HG03342 (cell line): Measurements from ENCODE around the gene HTR3B.
"Not testable (repeated sequence)": the region's sequence is repeated elsewhere in the genome, so short reads cannot be mapped to it uniquely, and the experiment has no call there.

Experiments used
- ATAC-seq: cut with Tn5 transposase; IDR thresholded peaks from one replicate; pipeline ENCODE4 v1.9.1; 2021; ENCODE audit warnings: mild to moderate bottlenecking, moderate library complexity; ENCODE audit not compliant: unreplicated experiment

Gene HTR3B, protein sequence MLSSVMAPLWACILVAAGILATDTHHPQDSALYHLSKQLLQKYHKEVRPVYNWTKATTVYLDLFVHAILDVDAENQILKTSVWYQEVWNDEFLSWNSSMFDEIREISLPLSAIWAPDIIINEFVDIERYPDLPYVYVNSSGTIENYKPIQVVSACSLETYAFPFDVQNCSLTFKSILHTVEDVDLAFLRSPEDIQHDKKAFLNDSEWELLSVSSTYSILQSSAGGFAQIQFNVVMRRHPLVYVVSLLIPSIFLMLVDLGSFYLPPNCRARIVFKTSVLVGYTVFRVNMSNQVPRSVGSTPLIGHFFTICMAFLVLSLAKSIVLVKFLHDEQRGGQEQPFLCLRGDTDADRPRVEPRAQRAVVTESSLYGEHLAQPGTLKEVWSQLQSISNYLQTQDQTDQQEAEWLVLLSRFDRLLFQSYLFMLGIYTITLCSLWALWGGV

DNA sequence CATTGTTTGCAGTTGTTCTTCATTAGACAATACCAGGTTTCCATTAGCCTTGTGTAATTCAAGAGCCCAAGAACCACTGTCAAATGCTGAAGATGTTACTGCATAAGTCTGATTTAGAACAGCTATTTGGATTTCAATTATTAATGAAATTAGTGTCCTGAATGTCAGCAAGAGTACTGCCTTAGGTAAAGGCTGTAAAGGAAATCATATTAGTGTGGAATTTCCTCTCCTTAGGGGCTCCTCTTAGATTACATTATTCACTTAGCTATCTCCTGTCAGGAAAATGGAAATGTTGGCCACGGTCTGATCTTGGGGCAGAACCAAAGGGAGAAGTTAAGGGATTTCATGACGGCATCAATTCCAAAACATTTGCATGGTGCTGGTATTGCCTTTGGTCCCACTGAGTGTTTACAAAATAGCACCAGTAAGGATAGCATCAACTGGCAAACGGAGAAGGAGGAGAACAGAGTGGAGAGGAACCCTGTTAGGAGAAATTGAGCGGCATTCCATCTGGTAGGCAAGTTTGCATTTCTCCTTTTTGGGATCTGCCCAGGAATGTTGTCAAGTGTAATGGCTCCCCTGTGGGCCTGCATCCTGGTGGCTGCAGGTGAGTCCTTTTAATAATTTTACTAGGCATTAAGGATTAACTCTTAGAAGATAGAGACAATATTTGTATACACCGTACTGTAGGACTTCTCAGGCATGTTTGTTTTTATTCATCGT is at the start of gene HTR3B:
HTR3B (plus strand) TSS at position 418 of the 723 bp plus-strand sequence; CDS start at position 556, 138 bp downstream.
- no peak for ATAC-seq

DNA sequence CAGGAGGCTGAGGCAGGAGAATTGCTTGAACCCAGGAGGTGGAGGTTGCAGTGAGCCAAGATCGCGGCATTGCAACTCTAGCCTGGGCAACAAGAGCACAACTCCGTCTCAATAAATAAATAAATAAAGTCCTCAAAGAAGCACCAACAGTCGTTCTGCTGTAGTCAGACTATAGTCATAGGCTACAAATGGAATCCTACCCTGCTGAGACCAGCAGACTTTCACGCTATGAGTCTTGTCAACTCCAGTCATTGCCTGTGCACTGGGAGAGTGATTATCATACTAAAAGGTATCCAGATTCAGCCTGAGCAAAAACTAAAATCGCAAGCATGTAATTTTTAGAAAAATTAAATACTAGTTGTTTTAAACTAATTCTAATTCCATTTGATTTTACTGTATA is 48.8 kb upstream of the HTR3B start:
- no peak for ATAC-seq

DNA sequence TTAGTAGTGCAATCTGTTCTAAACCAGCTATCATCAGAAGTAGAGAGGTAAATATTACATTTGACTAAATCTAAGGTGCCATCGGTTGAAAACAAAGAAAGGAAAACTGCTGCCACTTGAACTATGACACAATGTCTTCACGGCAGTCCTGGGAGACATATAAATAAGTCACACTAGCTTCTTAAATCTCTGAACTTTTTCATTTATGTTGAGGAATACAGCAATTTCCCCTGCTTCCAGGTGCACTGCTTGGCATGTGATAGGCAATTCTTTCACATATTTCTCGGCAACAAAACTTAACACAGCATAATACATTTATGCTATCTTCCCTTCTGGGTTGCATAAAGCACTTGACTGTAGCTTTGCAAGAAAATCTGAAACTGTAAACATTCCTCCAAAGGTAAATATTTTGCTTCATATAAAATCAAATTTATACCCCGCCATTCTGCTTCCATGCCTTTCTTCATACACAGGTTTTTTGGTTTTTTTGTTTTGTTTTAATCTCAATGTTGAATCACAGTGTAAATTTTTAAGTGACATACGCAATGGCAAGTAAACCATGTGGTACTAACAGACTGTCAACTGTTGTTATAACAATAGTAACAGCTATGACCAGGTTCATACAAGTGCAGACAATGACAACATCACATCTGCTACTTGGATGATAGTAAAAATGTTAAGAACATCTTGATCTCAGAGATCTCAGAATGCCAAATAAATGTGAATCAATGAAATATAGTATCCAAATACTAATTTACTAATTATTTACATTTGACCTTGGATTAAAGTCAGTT is 47.4 kb upstream of the HTR3B start:
- ATAC-seq: no peak

DNA sequence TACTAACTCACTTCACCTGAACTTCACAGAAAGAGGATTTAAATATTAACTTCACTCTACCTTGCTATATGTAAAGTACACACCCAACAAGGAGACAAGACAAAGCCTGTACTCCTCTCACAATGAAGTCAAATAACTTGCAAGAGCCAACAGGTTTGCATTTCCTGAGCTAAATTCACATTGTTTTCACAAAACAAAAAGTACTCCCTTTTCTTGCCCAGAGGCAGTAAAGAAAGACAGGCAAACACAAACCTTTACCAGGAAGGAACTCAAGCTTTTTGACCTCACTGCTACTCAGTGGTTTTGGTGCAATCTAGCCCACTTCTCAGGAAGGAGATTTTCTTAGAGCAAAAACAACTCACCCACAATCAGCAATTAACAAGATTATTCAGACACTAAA is 44.9 kb upstream of the HTR3B start:
- ATAC-seq: no peak

DNA sequence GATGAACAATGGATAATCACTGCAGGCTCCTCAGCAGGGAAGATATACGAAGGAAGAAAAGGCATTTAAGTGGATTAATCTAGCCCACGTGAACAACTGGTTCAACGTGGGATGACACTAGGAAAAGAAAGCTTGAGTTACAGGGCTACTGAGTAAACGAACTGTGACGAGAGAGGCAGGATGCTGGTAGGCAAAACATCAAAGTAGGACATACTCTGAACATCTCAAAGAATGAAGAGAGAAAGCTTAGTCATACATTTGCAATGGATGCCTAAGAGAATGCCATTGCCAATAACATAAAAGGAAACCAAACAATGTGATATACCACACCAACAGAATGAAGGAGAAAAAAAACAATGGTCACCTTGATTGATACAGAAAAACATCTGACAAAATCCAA is 42.2 kb upstream of the HTR3B start:
- no peak for ATAC-seq

DNA sequence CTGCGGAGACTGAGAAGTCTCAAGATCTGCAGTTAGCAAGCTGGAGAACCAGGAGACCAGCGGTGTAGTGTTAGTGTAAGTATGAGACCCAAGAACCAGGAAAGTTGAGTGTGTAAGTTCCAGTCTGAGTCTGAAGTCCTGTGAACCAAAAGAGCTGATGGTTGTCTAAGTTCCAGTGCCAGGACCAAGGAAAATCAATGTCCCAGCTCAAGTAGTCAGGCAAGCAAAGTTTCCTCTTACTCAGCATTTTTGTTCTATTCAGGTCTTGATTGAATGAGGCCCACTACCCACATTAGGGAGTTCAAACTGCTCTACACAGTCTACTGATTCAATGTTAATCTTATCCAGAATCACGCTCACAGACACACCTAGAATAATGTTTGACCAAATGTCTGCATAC is 40.2 kb upstream of the HTR3B start:
- ATAC-seq: no peak

DNA sequence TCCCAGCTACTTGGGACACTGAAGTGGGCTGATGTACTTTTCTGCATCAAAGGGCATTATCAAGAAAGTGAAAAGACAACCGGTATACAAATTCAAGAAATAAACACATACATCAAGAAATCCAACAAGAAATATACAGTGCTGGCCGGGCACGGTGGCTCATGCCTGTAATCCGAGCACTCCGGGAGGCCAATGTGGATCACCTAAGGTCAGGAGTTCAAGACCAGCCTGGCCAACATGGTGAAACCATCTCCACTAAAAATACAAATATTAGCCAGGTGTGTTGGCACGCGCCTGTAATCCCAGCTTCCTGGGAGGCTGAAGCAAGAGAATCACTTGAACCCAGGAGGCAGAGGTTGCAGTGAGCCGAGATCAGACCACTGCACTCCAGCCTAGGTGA is 38.7 kb upstream of the HTR3B start:
- no peak for ATAC-seq

DNA sequence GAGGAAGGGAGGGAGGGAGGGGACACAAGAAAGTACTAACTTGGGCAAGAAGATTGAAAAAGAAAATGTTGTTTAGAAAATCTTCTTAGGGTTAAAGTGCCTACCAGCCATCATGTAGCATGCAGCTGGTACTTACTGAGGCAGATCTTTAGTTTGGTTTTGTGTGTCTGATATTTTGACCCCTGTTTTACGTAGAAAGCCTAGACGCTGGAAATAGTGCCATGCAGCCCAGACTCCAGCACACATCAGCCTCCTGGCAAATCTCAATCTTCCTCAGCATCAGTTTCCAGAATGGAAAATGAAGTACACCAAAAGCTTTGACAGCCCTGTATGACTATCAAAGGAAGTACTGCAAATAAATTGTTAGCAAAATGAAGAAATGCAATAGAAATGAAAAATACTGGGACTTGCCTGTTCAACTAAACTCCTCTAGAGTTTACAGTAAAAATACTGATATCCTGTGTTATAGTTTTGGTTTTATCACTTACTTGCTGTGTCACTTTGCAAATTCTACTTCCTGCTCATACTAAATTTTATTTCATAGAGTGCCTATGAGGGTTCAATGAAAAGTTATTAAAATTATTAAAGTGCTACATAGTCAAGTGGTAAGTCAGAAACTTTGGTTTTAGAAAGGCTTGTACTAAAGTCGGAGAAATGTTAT is 36.6 kb upstream of the HTR3B start:
- ATAC-seq: no peak

DNA sequence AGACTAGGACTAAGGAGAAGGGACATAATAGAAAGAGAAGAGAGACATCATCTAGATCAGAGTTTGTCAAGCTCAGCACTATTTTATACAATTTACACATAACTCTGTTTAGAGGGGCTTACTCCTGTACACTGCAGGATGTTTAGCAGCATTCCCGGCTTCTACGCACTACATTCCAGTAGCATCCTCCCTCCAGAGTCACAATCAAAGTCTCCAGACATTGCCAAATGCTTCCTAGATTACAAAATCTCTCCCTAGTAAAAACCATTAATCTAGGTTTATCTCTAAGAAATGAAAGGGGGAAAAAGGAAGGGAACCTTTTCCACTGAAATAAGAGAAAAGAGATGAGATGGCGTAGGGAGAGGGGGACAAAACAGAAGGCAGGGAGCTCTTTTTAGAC is 33.3 kb upstream of the HTR3B start:
- no peak for ATAC-seq

DNA sequence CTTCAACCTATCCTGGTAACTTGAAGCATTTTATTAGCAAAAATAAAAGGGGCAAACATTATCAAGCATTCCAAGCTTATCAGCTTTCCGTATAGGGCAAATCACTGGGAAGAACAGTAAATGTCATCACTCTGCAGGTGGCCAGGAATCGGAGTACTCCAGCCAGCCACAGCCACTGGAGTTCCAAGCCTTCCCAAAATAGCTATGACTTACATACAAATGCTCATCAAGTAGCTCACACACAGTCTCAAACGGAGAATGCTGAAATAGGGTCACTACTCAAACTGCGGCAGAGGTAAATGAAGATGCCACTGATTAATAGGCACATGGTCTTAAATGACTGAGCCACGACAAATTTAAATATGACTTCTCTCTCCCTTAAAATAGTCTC is 31.4 kb upstream of the HTR3B start:
- no peak for ATAC-seq

DNA sequence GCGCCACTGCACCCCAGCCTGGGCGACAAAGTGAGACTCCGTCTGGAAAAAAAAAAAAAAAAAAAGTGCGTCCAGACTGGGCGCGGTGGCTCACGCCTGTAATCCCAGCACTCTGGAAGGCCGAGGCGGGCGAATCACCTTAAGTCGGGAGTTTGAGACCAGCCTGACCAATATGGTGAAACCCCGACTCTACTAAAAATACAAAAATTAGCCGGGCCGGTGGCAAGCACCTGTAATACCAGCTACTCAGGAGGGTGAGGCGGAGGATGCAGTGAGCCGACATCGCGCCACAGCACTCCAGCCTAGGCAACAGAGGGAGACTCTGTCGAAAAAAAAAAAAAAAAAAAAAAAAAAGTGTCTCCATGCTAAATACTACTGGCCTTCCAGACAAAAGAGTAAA is 30.5 kb upstream of the HTR3B start:
- no peak for ATAC-seq

DNA sequence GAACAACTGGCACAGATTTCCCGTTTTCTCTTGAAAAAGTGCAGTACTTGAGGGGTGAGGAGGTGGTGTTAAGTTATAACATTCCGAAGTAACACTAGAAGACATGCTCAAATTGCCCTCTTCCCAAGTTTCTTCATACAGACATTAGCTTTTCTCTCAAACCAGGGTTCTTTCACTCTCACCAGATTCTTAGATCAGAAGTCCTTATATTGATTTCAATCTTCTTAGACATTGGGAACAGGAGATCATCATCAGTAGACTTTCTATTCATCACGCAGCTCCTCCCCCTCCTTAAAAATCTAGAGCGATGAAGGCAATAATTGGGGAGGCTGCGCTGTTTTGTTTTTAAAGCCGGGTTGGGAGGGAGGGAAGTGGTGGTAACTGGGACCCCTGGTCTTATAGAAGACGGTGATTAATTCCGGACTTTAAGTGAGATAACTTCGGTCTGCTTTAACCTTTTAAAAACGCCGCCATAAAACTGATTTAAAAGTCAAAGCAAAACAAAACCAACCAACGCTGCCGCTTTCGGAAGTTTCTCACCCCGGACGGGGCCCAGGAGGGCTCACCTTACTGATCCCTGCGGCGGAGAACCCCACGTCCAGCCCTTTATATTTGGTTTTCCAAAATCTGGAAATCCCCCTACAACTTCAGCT is 29.9 kb upstream of the HTR3B start:
- ATAC-seq: peak; percentile 35

DNA sequence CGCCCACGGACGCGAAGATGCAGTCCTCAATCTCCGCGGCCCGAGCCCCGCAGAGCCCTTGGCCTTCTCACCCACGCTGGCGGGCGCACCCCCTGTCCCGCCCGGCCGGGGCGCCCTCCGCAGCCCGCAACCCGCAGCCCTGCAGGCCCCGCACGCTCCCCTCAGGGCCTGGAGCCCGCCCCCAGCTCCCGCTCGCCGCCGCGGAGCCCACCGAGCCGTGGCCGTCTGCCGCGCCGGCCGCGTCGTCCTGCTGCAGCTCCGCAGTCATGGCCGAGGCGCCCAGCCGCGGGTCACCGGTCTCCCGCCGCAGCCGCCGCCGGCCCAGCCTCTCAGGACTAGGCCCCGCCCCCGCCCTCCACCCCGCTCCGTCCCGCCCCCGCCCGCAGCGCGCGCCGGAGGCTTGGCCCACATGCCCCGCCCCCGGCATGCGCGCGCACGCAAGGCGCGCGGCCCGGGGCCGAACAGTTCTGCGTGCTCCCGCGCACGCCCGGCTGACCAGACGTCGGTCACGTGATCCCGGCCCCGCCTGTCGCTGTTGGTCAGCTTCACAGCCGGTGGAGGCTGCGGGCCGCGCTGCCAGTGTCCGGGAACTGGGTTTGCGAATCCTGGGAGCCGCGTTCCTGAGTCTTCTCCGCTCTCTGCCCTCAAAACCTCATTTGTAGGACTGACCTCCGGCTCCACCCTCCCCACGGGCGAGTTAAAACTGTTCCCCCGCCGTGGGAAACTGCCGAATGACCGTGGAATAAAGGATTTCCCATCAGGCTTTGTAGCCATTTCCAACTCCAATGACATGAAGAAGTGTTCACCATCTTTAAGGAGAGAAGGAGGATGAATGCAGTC is 29.1 kb upstream of the HTR3B start, which contains the start of gene USP28:
USP28 (minus strand) TSS at position 339 of the 840 bp plus-strand sequence; CDS start at position 268, 71 bp downstream.
- ATAC-seq: peak; percentile 82

DNA sequence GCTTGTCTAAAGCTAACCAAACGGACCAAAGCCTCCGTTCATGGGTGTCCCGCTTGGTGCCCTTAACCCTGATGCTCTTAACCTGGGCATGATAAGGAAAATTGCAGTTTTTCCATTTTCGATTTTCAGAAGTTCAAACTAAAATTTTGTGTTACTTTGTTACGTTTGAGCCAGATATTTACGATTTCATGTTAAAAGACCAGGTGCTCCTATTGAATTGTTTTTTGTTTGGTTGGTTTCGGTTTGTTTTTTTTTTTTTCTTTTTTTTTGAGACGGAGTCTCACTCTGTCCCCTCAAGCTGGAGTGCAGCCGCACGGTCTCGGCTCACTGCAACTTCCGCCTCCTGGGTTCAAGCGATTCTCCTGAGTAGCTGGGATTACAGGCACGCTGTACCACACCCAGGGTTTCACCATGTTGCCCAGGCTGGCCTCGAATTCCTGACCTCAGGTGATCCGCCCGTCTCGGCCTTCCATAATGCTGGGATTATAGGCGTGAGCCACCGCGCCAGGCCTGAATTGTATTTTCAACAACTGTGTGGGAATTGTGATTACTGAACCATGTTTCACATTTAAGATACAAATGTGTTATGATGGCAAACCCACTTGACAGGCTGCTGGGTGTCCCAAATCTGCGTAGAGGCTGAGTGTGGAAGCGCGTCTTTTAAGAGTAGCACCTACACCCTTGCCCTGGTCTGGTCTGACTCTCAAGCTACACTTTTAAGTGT is 28.4 kb upstream of the HTR3B start:
- no peak for ATAC-seq

DNA sequence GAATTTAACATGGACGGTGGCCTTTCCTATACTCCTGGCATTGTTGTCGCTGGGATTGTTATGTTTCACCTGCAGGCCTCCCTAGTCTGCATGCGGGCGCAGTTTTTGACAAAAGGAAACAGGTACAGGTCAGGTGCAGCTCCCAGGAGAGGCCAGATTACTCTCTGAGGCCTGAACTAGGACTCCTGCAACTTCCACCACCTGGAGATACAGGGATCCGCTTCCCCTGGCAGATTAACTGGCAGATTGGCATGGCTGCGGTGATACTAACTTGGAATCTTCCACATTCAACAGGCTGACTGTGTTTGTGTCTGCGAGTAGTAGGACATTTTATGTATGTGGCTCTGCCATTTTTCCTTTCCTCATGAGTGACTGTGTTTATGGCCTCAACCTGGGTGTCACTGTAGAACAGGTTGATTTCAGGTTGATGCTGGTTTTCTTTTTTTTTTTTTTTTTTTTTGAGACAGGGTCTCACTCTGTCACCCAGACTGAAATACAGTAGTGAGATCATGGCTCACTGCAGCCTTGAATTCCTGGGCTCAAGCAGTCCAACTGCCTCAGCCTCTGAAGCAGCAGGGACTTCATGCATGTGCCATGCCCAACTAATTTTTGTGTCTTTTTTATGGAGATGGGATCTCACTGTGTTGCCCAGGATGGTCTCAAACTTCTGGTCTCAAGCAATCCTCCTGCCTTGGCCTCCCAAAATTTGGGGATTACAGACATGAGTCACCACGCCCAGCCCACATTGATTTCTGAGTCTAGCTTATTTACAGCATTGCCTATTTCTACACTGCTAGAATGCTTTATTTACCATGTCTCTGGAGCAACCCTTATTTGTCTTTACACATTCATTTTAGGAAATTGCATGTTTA is 27.6 kb upstream of the HTR3B start:
- ATAC-seq: no peak

DNA sequence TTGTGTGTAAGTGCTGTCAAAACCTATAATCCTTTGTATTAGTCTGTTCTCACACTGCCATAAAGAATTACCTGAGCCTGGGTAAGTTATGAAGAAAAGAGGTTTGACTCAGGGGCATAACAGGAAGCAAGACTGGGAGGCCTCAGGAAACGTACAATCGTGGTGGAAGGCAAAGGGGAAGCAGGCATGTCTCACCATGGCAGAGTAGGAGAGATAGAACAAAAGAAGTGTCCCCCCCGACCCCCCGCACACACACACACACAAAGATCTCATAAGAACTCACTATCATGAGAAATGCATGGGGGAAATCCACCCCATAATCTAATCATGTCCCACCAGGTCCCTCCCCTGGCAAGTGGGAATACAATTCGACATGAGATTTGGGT is 26.9 kb upstream of the HTR3B start:
- ATAC-seq: no peak

DNA sequence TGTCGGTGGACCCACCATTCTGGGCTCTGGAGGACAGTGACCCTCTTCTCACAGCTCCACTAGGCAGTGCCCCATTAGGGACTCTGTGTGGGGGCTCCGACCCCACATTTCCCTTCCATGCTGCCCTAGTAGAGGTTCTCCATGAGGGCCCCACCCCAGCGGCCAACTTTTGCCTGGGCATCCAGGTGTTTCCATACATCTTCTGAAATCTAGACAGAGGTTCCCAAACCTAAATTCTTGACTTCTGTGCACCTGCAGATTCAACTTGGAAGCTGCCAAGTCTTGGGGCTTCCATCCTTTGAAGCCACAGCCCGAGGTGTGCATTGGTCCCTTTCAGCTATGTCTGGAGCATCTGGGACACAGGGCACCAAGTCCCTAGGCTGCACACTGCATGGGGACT is 25.1 kb upstream of the HTR3B start:
- ATAC-seq: not testable (repeated sequence)

DNA sequence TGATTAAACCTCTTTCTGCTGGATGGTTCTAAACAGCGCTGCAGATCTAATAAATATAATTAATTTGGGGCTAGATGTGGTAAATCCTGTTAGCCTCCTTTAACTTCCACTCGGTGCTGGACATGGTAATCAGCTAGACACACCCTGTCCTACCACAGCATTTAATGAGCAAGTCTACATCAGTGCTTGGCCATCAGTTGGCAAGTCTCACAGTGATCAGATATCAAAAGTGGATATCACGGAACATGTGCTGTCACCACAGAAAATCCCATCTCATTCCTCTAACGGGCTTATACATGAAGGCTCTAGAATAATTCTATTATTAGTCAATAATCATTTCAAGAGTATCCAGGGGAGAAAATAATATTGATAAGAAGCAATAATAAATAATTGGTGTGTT is 23.6 kb upstream of the HTR3B start:
- no peak for ATAC-seq
